ENCODE measurements around the gene ATXN2. TPM values are rescaled to one million over a fixed set of nuclear protein-coding genes. Genes with fewer than 3 reads are reported as not detected.

ATXN2 gene
- total and polyA plus RNA-seq, 9 of the 15 experiments (the other 6 are each of a cell fraction or from before 2014, with no cell fraction given), result 16.8 to 67.8 (median 29.3) TPM

DNA sequence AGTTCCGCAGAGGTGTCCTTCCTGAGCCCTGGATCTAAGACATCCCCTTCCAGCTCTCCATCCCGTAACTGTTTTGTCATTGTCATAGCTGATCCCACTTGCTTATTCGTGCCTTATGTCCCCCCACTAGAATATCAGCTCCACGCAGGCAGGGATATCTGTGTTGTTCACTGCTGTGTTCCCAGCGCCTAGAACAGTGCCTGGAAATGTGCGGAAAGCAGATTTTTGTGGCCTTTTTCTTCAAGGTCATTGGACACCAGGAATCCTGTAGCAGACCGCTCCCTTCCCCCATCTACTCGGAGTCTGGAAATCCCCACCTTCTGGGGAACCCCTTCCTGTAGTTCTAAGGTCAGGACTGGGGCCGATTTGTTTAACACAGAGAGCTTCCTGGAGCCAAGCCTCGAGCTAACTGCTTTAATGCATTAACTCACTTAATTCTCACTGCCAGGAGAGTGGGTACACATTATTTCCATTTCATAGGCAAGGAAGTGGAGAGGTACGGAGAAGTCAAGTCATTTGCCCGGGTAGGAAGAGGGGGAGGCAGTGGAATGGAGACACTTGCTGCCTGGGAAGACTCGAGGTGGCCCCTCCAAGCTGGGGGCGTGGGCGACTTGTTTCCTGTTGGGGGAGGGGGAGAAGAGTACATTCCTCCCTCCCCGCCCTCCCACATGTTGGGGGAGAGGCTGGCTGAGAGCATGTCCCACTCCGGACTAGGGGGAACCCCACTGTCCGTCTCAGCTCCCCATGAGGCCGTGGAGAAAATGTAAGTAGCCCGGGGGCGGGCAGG lies 194.6 kb downstream of the ATXN2 start (continued):
- TF ChIP-seq FOXA3 (CRISPR knock-in tag; conservative IDR thresholded peaks at IDR 0.05 in 1 of 2, IDR thresholded peaks at IDR 0.05 in 1 of 2), result 0 out of 4 replicates have a peak, but pooled peaks of 1 of the 2 experiments have one; percentile 17
- TF ChIP-seq MEF2D (tag; conservative IDR thresholded peaks at IDR 0.05; ENCODE audit: low read depth), result 0 out of 2 replicates have a peak, but pooled peaks have one; percentile 30
- no peak for TF ChIP-seq TGIF2 (CRISPR knock-in tag; IDR thresholded peaks at IDR 0.05)
- TF ChIP-seq NR2C1 (IDR thresholded peaks at IDR 0.05), result no peak
- peak; percentile 12; the same call in 1 of the 2 replicates for TF ChIP-seq NR2C1 (tag; IDR thresholded peaks at IDR 0.05)
- peak; percentile 77; the same call in 1 of the 2 replicates for TF ChIP-seq ETS1 (conservative IDR thresholded peaks at IDR 0.05; ENCODE audit: control insufficient read depth, low read depth, low read length)
- no peak for TF ChIP-seq CTBP1 (IDR thresholded peaks at IDR 0.05; ENCODE audit: borderline replicate concordance)
- TF ChIP-seq E2F6 (IDR thresholded peaks at IDR 0.05; ENCODE audit: borderline replicate concordance in 1 of 2, extremely low read depth in 1 of 2, insufficient read depth in 1 of 2, insufficient read length in 1 of 2, low read depth in 1 of 2, low read length in 1 of 2, poor library complexity in 1 of 2, severe bottlenecking in 1 of 2), result peak in 1 of 2 experiments; percentile 51
- peak in 1 of 2 experiments; percentile 19; a peak in 2 of 4 replicates for TF ChIP-seq TRIM24 (IDR thresholded peaks at IDR 0.05)
- TF ChIP-seq ATF7 (IDR thresholded peaks at IDR 0.05), result no peak
- TF ChIP-seq FOSL1 (tag; conservative IDR thresholded peaks at IDR 0.05), result peak; percentile 59; the same call in 1 of the 2 replicates
- TF ChIP-seq TEAD1 (CRISPR knock-in tag; IDR thresholded peaks at IDR 0.05), result peak in 1 of 2 experiments; percentile 86; a peak in 2 of 4 replicates
- TF ChIP-seq ZNF41 (CRISPR knock-in tag; conservative IDR thresholded peaks at IDR 0.05), result 0 out of 2 replicates have a peak, but pooled peaks have one; percentile 14
- peak; percentile 73; the same call in 1 of the 2 replicates for TF ChIP-seq EP300 (IDR thresholded peaks at IDR 0.05; ENCODE audit: low read length)
- no peak for TF ChIP-seq OTX1 (CRISPR knock-in tag; IDR thresholded peaks at IDR 0.05)
- TF ChIP-seq, protein P1, sequence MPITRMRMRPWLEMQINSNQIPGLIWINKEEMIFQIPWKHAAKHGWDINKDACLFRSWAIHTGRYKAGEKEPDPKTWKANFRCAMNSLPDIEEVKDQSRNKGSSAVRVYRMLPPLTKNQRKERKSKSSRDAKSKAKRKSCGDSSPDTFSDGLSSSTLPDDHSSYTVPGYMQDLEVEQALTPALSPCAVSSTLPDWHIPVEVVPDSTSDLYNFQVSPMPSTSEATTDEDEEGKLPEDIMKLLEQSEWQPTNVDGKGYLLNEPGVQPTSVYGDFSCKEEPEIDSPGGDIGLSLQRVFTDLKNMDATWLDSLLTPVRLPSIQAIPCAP (CRISPR knock-in tag; IDR thresholded peaks at IDR 0.05; ENCODE audit: borderline replicate concordance), result no peak
- no peak for TF ChIP-seq ZKSCAN3 (CRISPR knock-in tag; IDR thresholded peaks at IDR 0.05)
- TF ChIP-seq BMI1 (IDR thresholded peaks at IDR 0.05; ENCODE audit: low read length), result no peak
- no peak for TF ChIP-seq NFE2L1 (tag; IDR thresholded peaks at IDR 0.05; ENCODE audit: borderline replicate concordance, low read depth)
- no peak for TF ChIP-seq ZBTB9 (CRISPR knock-in tag; IDR thresholded peaks at IDR 0.05)

All from K562 (cell line).